ENCODE measurements around the gene PRAMEF12.

The PRAMEF12 gene

GRCh38 chr1:12754738-12755137, 18.8 kb upstream of the PRAMEF12 start:
- H3K9me3 ChIP-seq (ENCODE audit: control insufficient read depth, insufficient read depth, low read length), result no peaks in the 10 kb centered on the region
- H3K27ac ChIP-seq (ENCODE audit: low read length), result no peak overlapping the region
- no peak overlapping the region for H3K4me3 ChIP-seq (ENCODE audit: low read length)
- no peaks in the 10 kb centered on the region for H3K4me1 ChIP-seq (ENCODE audit: control insufficient read depth, insufficient read depth, low read length)
- no peak for DNase-seq (ENCODE audit: low read depth, low spot score)
- no peaks in the 10 kb centered on the region for H3K36me3 ChIP-seq (ENCODE audit: control insufficient read depth, insufficient read depth, low read length)
- no peaks in the 10 kb centered on the region for H3K27me3 ChIP-seq (ENCODE audit: control insufficient read depth, insufficient read depth, low read length)
- no CpG with 5 or more reads among the region's 4 CpGs for WGBS (ENCODE audit: insufficient coverage, insufficient read length)

- Histone ChIP-seq H3K4me3 (ENCODE audit: low read length) (no peak overlapping the region), H3K9me3 (ENCODE audit: control insufficient read depth, insufficient read depth, low read length) (no peaks in the 10 kb centered on the region), H3K27me3 (ENCODE audit: control insufficient read depth, insufficient read depth, low read length) (no peaks in the 10 kb centered on the region), H3K4me1 (ENCODE audit: control insufficient read depth, insufficient read depth, low read length) (no peaks in the 10 kb centered on the region), H3K27ac (ENCODE audit: low read length) (no peak overlapping the region), H3K36me3 (ENCODE audit: control insufficient read depth, insufficient read depth, low read length) (no peaks in the 10 kb centered on the region)
- no CpG with 5 or more reads among the region's 2 CpGs for WGBS (ENCODE audit: insufficient coverage, insufficient read length)
- no peak for DNase-seq (ENCODE audit: low read depth, low spot score)
These were observed 17.3 kb upstream of the PRAMEF12 start for GRCh38 chr1:12756273-12756672.

- no peaks in the 10 kb centered on the region for H3K9me3 ChIP-seq (ENCODE audit: control insufficient read depth, insufficient read depth, low read length)
- H3K36me3 ChIP-seq (ENCODE audit: control insufficient read depth, insufficient read depth, low read length), result no peaks in the 10 kb centered on the region
- no peak overlapping the region for H3K4me3 ChIP-seq (ENCODE audit: low read length)
- H3K27me3 ChIP-seq (ENCODE audit: control insufficient read depth, insufficient read depth, low read length), result no peaks in the 10 kb centered on the region
- DNase-seq (ENCODE audit: low read depth, low spot score), result no peak
- no peaks in the 10 kb centered on the region for H3K4me1 ChIP-seq (ENCODE audit: control insufficient read depth, insufficient read depth, low read length)
- H3K27ac ChIP-seq (ENCODE audit: low read length), result no peak overlapping the region
- whole genome bisulfite sequencing (ENCODE audit: insufficient coverage, insufficient read length), result no CpG with 5 or more reads among the region's 6 CpGs
These were observed 16.6 kb upstream of the PRAMEF12 start for GRCh38 chr1:12756768-12757413.

GRCh38 chr1:12757836-12758235, 15.7 kb upstream of the PRAMEF12 start:
- no peak for DNase-seq (ENCODE audit: low read depth, low spot score)
- Histone ChIP-seq H3K27ac (ENCODE audit: low read length) (no peak overlapping the region), H3K27me3 (ENCODE audit: control insufficient read depth, insufficient read depth, low read length) (no peaks in the 10 kb centered on the region), H3K4me1 (ENCODE audit: control insufficient read depth, insufficient read depth, low read length) (no peaks in the 10 kb centered on the region), H3K4me3 (ENCODE audit: low read length) (no peak overlapping the region), H3K36me3 (ENCODE audit: control insufficient read depth, insufficient read depth, low read length) (no peaks in the 10 kb centered on the region), H3K9me3 (ENCODE audit: control insufficient read depth, insufficient read depth, low read length) (no peaks in the 10 kb centered on the region)
- no CpG with 5 or more reads among the region's 6 CpGs for WGBS (ENCODE audit: insufficient coverage, insufficient read length)

- Histone ChIP-seq H3K36me3 (ENCODE audit: control insufficient read depth, insufficient read depth, low read length) (no peaks in the 10 kb centered on the region), H3K9me3 (ENCODE audit: control insufficient read depth, insufficient read depth, low read length) (no peaks in the 10 kb centered on the region), H3K27ac (ENCODE audit: low read length) (no peak overlapping the region), H3K27me3 (ENCODE audit: control insufficient read depth, insufficient read depth, low read length) (no peaks in the 10 kb centered on the region), H3K4me1 (ENCODE audit: control insufficient read depth, insufficient read depth, low read length) (no peaks in the 10 kb centered on the region), H3K4me3 (ENCODE audit: low read length) (no peak overlapping the region)
- WGBS (ENCODE audit: insufficient coverage, insufficient read length), result no CpG with 5 or more reads among the region's 7 CpGs
- DNase-seq (ENCODE audit: low read depth, low spot score), result peak; percentile 20
These were observed 13.2 kb upstream of the PRAMEF12 start for GRCh38 chr1:12760256-12760795.

GRCh38 chr1:12761781-12762180, 11.8 kb upstream of the PRAMEF12 start:
- H3K4me1 ChIP-seq (ENCODE audit: control insufficient read depth, insufficient read depth, low read length), result no peaks in the 10 kb centered on the region
- no peaks in the 10 kb centered on the region for H3K36me3 ChIP-seq (ENCODE audit: control insufficient read depth, insufficient read depth, low read length)
- no peak overlapping the region for H3K27ac ChIP-seq (ENCODE audit: low read length)
- no peak overlapping the region for H3K4me3 ChIP-seq (ENCODE audit: low read length)
- H3K27me3 ChIP-seq (ENCODE audit: control insufficient read depth, insufficient read depth, low read length), result no peaks in the 10 kb centered on the region
- WGBS (ENCODE audit: insufficient coverage, insufficient read length), result no CpG with 5 or more reads among the region's 5 CpGs
- DNase-seq (ENCODE audit: low read depth, low spot score), result no peak
- H3K9me3 ChIP-seq (ENCODE audit: control insufficient read depth, insufficient read depth, low read length), result no peaks in the 10 kb centered on the region

- no peaks in the 10 kb centered on the region for H3K36me3 ChIP-seq (ENCODE audit: control insufficient read depth, insufficient read depth, low read length)
- no peak overlapping the region for H3K27ac ChIP-seq (ENCODE audit: low read length)
- H3K4me3 ChIP-seq (ENCODE audit: low read length), result no peak overlapping the region
- no peak for DNase-seq (ENCODE audit: low read depth, low spot score)
- no CpG with 5 or more reads among the region's 7 CpGs for WGBS (ENCODE audit: insufficient coverage, insufficient read length)
- H3K27me3 ChIP-seq (ENCODE audit: control insufficient read depth, insufficient read depth, low read length), result no peaks in the 10 kb centered on the region
- no peaks in the 10 kb centered on the region for H3K9me3 ChIP-seq (ENCODE audit: control insufficient read depth, insufficient read depth, low read length)
- no peaks in the 10 kb centered on the region for H3K4me1 ChIP-seq (ENCODE audit: control insufficient read depth, insufficient read depth, low read length)
These were observed 10.8 kb upstream of the PRAMEF12 start for GRCh38 chr1:12762766-12763165.

- no peaks in the 10 kb centered on the region for H3K36me3 ChIP-seq (ENCODE audit: control insufficient read depth, insufficient read depth, low read length)
- no peak overlapping the region for H3K4me3 ChIP-seq (ENCODE audit: low read length)
- no CpG with 5 or more reads among the region's 4 CpGs for WGBS (ENCODE audit: insufficient coverage, insufficient read length)
- DNase-seq (ENCODE audit: low read depth, low spot score), result no peak
- no peaks in the 10 kb centered on the region for H3K9me3 ChIP-seq (ENCODE audit: control insufficient read depth, insufficient read depth, low read length)
- no peak overlapping the region for H3K27ac ChIP-seq (ENCODE audit: low read length)
- H3K4me1 ChIP-seq (ENCODE audit: control insufficient read depth, insufficient read depth, low read length), result no peaks in the 10 kb centered on the region
- H3K27me3 ChIP-seq (ENCODE audit: control insufficient read depth, insufficient read depth, low read length), result no peaks in the 10 kb centered on the region
These were observed 10.1 kb upstream of the PRAMEF12 start for GRCh38 chr1:12763479-12763878.

GRCh38 chr1:12764016-12764415, 9.5 kb upstream of the PRAMEF12 start:
- WGBS (ENCODE audit: insufficient coverage, insufficient read length), result no CpG with 5 or more reads among the region's 5 CpGs
- H3K36me3 ChIP-seq (ENCODE audit: control insufficient read depth, insufficient read depth, low read length), result no peaks in the 10 kb centered on the region
- no peak for DNase-seq (ENCODE audit: low read depth, low spot score)
- H3K27me3 ChIP-seq (ENCODE audit: control insufficient read depth, insufficient read depth, low read length), result no peaks in the 10 kb centered on the region
- no peaks in the 10 kb centered on the region for H3K9me3 ChIP-seq (ENCODE audit: control insufficient read depth, insufficient read depth, low read length)
- no peak overlapping the region for H3K4me3 ChIP-seq (ENCODE audit: low read length)
- no peak overlapping the region for H3K27ac ChIP-seq (ENCODE audit: low read length)
- H3K4me1 ChIP-seq (ENCODE audit: control insufficient read depth, insufficient read depth, low read length), result no peaks in the 10 kb centered on the region

- H3K36me3 ChIP-seq (ENCODE audit: control insufficient read depth, insufficient read depth, low read length), result no peaks in the 10 kb centered on the region
- WGBS (ENCODE audit: insufficient coverage, insufficient read length), result no CpG with 5 or more reads among the region's 2 CpGs
- no peak overlapping the region for H3K4me3 ChIP-seq (ENCODE audit: low read length)
- H3K4me1 ChIP-seq (ENCODE audit: control insufficient read depth, insufficient read depth, low read length), result no peaks in the 10 kb centered on the region
- H3K27me3 ChIP-seq (ENCODE audit: control insufficient read depth, insufficient read depth, low read length), result no peaks in the 10 kb centered on the region
- H3K27ac ChIP-seq (ENCODE audit: low read length), result no peak overlapping the region
- H3K9me3 ChIP-seq (ENCODE audit: control insufficient read depth, insufficient read depth, low read length), result no peaks in the 10 kb centered on the region
- no peak for DNase-seq (ENCODE audit: low read depth, low spot score)
These were observed 4.5 kb upstream of the PRAMEF12 start for GRCh38 chr1:12769031-12769430.

GRCh38 chr1:12769976-12770505, 3.5 kb upstream of the PRAMEF12 start:
- no peaks in the 10 kb centered on the region for H3K36me3 ChIP-seq (ENCODE audit: control insufficient read depth, insufficient read depth, low read length)
- H3K4me1 ChIP-seq (ENCODE audit: control insufficient read depth, insufficient read depth, low read length), result no peaks in the 10 kb centered on the region
- no peaks in the 10 kb centered on the region for H3K27me3 ChIP-seq (ENCODE audit: control insufficient read depth, insufficient read depth, low read length)
- H3K27ac ChIP-seq (ENCODE audit: low read length), result no peak overlapping the region
- no CpG with 5 or more reads among the region's 7 CpGs for WGBS (ENCODE audit: insufficient coverage, insufficient read length)
- DNase-seq (ENCODE audit: low read depth, low spot score), result no peak
- H3K9me3 ChIP-seq (ENCODE audit: control insufficient read depth, insufficient read depth, low read length), result no peaks in the 10 kb centered on the region
- no peak overlapping the region for H3K4me3 ChIP-seq (ENCODE audit: low read length)

All from iPS DF 6.9 (cell line).